ENCODE results near the gene SCAANT1.

- TF ChIP-seq, protein P1, sequence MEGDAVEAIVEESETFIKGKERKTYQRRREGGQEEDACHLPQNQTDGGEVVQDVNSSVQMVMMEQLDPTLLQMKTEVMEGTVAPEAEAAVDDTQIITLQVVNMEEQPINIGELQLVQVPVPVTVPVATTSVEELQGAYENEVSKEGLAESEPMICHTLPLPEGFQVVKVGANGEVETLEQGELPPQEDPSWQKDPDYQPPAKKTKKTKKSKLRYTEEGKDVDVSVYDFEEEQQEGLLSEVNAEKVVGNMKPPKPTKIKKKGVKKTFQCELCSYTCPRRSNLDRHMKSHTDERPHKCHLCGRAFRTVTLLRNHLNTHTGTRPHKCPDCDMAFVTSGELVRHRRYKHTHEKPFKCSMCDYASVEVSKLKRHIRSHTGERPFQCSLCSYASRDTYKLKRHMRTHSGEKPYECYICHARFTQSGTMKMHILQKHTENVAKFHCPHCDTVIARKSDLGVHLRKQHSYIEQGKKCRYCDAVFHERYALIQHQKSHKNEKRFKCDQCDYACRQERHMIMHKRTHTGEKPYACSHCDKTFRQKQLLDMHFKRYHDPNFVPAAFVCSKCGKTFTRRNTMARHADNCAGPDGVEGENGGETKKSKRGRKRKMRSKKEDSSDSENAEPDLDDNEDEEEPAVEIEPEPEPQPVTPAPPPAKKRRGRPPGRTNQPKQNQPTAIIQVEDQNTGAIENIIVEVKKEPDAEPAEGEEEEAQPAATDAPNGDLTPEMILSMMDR (IDR thresholded peaks at IDR 0.05; ENCODE audit: low read depth, low read length) = no peak
- TF ChIP-seq POLR2A (IDR thresholded peaks at IDR 0.05; ENCODE audit: extremely low read depth, insufficient read length) (no peak), MAX (IDR thresholded peaks at IDR 0.05; ENCODE audit: low read depth, low read length) (no peak), MYC (IDR thresholded peaks at IDR 0.05; ENCODE audit: low read depth, low read length) (no peak)
Observed at GRCh38 chr3:63959146-63959545, 47.0 kb upstream of the SCAANT1 start.
